Gastroesophageal sphincter (tissue), 3 donors: ENCODE measurements around the gene ZNF121.

ENCODE experiments used
- CTCF ChIP-seq, 4 experiments: fragments of 200-600 bp in 2 of 4; fragments of 450-650 bp in 2 of 4; sonication (generic) in 1 of 4; IDR thresholded peaks; one replicate each; pipeline ENCODE4 v1.5.1; 2017 to 2019; ENCODE audit warnings: antibody characterized with exemption in 4 of 4, mild to moderate bottlenecking in 2 of 4, moderate library complexity in 2 of 4
- EP300 ChIP-seq: sonication (generic); formaldehyde crosslinking; IDR thresholded peaks from one replicate; pipeline ENCODE4 v1.6.1; 2017; ENCODE audit warnings: antibody characterized with exemption, mild to moderate bottlenecking
- POLR2A ChIP-seq, 2 donors: fragments of 450-650 bp; IDR thresholded peaks; one replicate each; pipeline ENCODE4 v1.6.1; 2017; ENCODE audit warnings: antibody characterized with exemption in 2 of 2, mild to moderate bottlenecking in 2 of 2, moderate library complexity in 1 of 2
- POLR2AphosphoS5 ChIP-seq: sonication (generic); formaldehyde crosslinking; IDR thresholded peaks from one replicate; pipeline ENCODE4 v1.6.1; 2017; ENCODE audit warnings: antibody characterized with exemption

- TF ChIP-seq POLR2A (IDR thresholded peaks at IDR 0.05) (no peak), POLR2AphosphoS5 (no peak), CTCF (IDR thresholded peaks at IDR 0.05) (no peak), EP300 (no peak)
Measured at GRCh38 chr19:9523885-9524474, 60.3 kb downstream of the ZNF121 start.
